Left cardiac atrium (tissue), 4 donors: Measurements from ENCODE around the gene RHPN2. TPM values are rescaled to one million over a fixed set of nuclear protein-coding genes. Genes with fewer than 3 reads are reported as not detected.

ENCODE experiments used
- ATAC-seq, 2 donors: fragments of 200-7000 bp; cut with Tn5 transposase; one replicate each; pipeline ENCODE4 v1.9.1; 2020; ENCODE audit warnings: mild to moderate bottlenecking in 2 of 2, moderate library complexity in 2 of 2
- DNase-seq: peaks from one replicate; pipeline ENCODE4 v3.0.0-alpha.2; 2020
- intact Hi-C, 2 donors: fragments of 100-400 bp; cut with DNase I; formaldehyde crosslinking; loops; one replicate each; pipeline versions ENCODE4 v1.14.1 to v1.15.1; 2022 to 2023
- total RNA-seq, 2 donors: library from RNA; stranded (reverse); fragmentation: NEBNext Ultra II Directional; extraction: Animal tissue kit (Norgen Biotek cat#: 25700); gene quantifications; one replicate each; pipeline ENCODE4 v1.2.1, GENCODE V29; 2021
- donor health status: DM: no; HTN: yes; CAD: no.
- donor health status: DM: no; HTN: yes; CAD: no; lungs with severe emphysema.
- donor health status: DM: yes; HTN: yes; CAD: no.
- donor health status: Dilated cardiomyopathy.

Gene RHPN2
- total RNA-seq, 2 donors from 2014 or later, result 1.8 to 3.2 TPM

GRCh38 chr19:32930567-32930966 lies 134.1 kb downstream of the RHPN2 start:
- intact Hi-C loops, result no loop called here
- DNase-seq (no peak), ATAC-seq (no peak)

GRCh38 chr19:32928806-32929205 lies 135.9 kb downstream of the RHPN2 start:
- no peak for DNase-seq
- intact Hi-C loops, result no loop called here
- no peak for ATAC-seq

Other genes with a start within 250 kb of the RHPN2 start
- under 1 TPM; 0.13 to 0.24 TPM for gene SLC7A9, start 195.1 kb downstream of the RHPN2 start, total RNA-seq
- 10 to 100 TPM in 1 of 2 donors, 1 to 10 TPM in 1; 9.5 to 10.6 TPM for gene CEP89, start 92.9 kb downstream of the RHPN2 start, total RNA-seq
- 1 to 10 TPM in 1 of 2 donors, under 1 TPM in 1; 0.79 to 1.9 TPM for gene FAAP24, start 92.6 kb downstream of the RHPN2 start, total RNA-seq
- gene GPATCH1, start 16.3 kb upstream of the RHPN2 start, total RNA-seq, result 1 to 10 TPM; 4.2 to 6.1 TPM
- not detected for gene WDR88, start 67.2 kb upstream of the RHPN2 start, total RNA-seq
- 10 to 100 TPM; 16.2 to 22.1 TPM for gene LRP3, start 129.4 kb upstream of the RHPN2 start, total RNA-seq
- gene SLC7A10, start 161.0 kb upstream of the RHPN2 start, total RNA-seq, result 1 to 10 TPM in 1 of 2 donors, under 1 TPM in 1; 0.58 to 4.0 TPM
- gene CEBPA, start 237.6 kb upstream of the RHPN2 start, total RNA-seq, result 10 to 100 TPM; 21.0 to 41.8 TPM